ENCODE measurements around the gene DUSP1. TPM values are rescaled to one million over a fixed set of nuclear protein-coding genes. Genes with fewer than 3 reads are reported as not detected.

DUSP1 gene
- total and polyA plus RNA-seq, 9 of the 15 experiments (the other 6 are each of a cell fraction or from before 2014, with no cell fraction given) = 2.1 to 14.2 (median 8.5) TPM

DNA sequence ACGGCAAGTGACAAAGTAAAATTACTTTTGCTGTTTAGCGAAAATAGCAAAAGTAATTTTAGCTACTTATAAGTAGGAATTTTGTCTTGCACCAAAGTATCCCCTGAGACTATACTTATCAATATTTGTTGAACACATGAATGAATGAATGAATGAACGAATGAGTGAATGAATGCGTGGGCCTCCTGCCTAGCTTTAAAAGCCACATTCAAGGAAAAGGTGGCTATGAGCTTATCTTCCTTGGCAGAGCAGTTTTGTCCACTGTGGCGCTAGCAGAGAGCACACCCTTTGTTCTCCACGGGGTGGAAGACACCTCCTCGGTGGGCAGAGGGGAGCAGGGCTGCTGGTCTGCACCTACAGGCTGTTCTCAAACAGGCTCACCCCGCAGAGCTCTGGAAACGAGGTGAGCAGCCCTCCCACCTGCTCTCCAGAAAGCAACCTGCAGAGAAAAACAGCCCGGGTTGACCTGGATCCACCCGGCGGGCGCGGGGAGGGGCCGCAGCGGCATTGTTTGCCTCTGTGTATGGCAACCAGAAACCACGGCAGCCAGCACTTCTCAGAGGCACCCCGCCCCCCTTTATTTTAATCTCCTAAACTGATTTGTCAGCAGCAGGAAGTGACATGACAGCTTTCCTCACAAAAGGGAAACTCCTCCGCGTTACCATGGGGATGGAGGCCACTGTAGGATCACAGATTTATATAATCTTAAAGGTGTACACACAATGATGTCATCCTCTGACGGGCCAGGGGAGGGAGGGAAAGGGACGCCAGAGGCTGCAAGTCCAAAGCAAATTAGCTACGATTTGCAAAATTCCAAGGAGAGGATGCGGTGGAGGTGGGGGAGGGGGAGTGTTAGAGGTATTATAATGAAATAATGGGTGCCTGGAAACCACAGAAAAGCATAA, 5.9 kb downstream of the DUSP1 start (continued):
- TF ChIP-seq, protein P1, sequence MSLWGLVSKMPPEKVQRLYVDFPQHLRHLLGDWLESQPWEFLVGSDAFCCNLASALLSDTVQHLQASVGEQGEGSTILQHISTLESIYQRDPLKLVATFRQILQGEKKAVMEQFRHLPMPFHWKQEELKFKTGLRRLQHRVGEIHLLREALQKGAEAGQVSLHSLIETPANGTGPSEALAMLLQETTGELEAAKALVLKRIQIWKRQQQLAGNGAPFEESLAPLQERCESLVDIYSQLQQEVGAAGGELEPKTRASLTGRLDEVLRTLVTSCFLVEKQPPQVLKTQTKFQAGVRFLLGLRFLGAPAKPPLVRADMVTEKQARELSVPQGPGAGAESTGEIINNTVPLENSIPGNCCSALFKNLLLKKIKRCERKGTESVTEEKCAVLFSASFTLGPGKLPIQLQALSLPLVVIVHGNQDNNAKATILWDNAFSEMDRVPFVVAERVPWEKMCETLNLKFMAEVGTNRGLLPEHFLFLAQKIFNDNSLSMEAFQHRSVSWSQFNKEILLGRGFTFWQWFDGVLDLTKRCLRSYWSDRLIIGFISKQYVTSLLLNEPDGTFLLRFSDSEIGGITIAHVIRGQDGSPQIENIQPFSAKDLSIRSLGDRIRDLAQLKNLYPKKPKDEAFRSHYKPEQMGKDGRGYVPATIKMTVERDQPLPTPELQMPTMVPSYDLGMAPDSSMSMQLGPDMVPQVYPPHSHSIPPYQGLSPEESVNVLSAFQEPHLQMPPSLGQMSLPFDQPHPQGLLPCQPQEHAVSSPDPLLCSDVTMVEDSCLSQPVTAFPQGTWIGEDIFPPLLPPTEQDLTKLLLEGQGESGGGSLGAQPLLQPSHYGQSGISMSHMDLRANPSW (CRISPR knock-in tag; IDR thresholded peaks at IDR 0.05) = no peak
- TF ChIP-seq ZNF408 (CRISPR knock-in tag; IDR thresholded peaks at IDR 0.05; ENCODE audit: low read depth) = no peak
- TF ChIP-seq GABPB1 (CRISPR knock-in tag; IDR thresholded peaks at IDR 0.05) = peak; percentile 85
- TF ChIP-seq MXI1 (IDR thresholded peaks at IDR 0.05; ENCODE audit: low read depth, low read length) = peak; percentile 86
- no peak for TF ChIP-seq ZBED1 (IDR thresholded peaks at IDR 0.05)
- TF ChIP-seq, protein P2, sequence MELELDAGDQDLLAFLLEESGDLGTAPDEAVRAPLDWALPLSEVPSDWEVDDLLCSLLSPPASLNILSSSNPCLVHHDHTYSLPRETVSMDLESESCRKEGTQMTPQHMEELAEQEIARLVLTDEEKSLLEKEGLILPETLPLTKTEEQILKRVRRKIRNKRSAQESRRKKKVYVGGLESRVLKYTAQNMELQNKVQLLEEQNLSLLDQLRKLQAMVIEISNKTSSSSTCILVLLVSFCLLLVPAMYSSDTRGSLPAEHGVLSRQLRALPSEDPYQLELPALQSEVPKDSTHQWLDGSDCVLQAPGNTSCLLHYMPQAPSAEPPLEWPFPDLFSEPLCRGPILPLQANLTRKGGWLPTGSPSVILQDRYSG (tag; conservative IDR thresholded peaks at IDR 0.05; ENCODE audit: low read depth) = peak; percentile 82; the same call in 1 of the 2 replicates
- TF ChIP-seq, protein P3, sequence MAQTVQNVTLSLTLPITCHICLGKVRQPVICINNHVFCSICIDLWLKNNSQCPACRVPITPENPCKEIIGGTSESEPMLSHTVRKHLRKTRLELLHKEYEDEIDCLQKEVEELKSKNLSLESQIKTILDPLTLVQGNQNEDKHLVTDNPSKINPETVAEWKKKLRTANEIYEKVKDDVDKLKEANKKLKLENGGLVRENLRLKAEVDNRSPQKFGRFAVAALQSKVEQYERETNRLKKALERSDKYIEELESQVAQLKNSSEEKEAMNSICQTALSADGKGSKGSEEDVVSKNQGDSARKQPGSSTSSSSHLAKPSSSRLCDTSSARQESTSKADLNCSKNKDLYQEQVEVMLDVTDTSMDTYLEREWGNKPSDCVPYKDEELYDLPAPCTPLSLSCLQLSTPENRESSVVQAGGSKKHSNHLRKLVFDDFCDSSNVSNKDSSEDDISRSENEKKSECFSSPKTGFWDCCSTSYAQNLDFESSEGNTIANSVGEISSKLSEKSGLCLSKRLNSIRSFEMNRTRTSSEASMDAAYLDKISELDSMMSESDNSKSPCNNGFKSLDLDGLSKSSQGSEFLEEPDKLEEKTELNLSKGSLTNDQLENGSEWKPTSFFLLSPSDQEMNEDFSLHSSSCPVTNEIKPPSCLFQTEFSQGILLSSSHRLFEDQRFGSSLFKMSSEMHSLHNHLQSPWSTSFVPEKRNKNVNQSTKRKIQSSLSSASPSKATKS (CRISPR knock-in tag; IDR thresholded peaks at IDR 0.05) = no peak
- TF ChIP-seq ZFX (CRISPR knock-in tag; IDR thresholded peaks at IDR 0.05) = no peak
- TF ChIP-seq, protein P4, sequence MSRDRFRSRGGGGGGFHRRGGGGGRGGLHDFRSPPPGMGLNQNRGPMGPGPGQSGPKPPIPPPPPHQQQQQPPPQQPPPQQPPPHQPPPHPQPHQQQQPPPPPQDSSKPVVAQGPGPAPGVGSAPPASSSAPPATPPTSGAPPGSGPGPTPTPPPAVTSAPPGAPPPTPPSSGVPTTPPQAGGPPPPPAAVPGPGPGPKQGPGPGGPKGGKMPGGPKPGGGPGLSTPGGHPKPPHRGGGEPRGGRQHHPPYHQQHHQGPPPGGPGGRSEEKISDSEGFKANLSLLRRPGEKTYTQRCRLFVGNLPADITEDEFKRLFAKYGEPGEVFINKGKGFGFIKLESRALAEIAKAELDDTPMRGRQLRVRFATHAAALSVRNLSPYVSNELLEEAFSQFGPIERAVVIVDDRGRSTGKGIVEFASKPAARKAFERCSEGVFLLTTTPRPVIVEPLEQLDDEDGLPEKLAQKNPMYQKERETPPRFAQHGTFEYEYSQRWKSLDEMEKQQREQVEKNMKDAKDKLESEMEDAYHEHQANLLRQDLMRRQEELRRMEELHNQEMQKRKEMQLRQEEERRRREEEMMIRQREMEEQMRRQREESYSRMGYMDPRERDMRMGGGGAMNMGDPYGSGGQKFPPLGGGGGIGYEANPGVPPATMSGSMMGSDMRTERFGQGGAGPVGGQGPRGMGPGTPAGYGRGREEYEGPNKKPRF (IDR thresholded peaks at IDR 0.05; ENCODE audit: low read depth, low read length) = no peak
- no peak for TF ChIP-seq GTF2E2 (tag; IDR thresholded peaks at IDR 0.05)
- TF ChIP-seq RBBP5 (IDR thresholded peaks at IDR 0.05; ENCODE audit: borderline replicate concordance, insufficient read depth, low read length, poor library complexity, severe bottlenecking) = peak; percentile 81
- TF ChIP-seq FOXK1 (CRISPR knock-in tag; IDR thresholded peaks at IDR 0.05; ENCODE audit: borderline replicate concordance) = 0 out of 2 replicates have a peak, but pooled peaks have one; percentile 55
- TF ChIP-seq, protein P5, sequence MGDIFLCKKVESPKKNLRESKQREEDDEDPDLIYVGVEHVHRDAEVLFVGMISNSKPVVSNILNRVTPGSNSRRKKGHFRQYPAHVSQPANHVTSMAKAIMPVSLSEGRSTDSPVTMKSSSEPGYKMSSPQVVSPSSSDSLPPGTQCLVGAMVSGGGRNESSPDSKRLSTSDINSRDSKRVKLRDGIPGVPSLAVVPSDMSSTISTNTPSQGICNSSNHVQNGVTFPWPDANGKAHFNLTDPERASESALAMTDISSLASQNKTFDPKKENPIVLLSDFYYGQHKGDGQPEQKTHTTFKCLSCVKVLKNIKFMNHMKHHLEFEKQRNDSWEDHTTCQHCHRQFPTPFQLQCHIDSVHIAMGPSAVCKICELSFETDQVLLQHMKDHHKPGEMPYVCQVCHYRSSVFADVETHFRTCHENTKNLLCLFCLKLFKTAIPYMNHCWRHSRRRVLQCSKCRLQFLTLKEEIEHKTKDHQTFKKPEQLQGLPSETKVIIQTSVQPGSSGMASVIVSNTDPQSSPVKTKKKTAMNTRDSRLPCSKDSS (IDR thresholded peaks at IDR 0.05; ENCODE audit: low read depth, partially characterized antibody) = no peak
- TF ChIP-seq GABPA (tag; conservative IDR thresholded peaks at IDR 0.05; ENCODE audit: low read depth) = peak; percentile 91
- TF ChIP-seq ZNF232 (CRISPR knock-in tag; IDR thresholded peaks at IDR 0.05) = no peak
- TF ChIP-seq TCF3 (CRISPR knock-in tag; IDR thresholded peaks at IDR 0.05) = 0 out of 2 replicates have a peak, but pooled peaks have one; percentile 25
